SW480 (cell line): ENCODE results near the gene SH2D1B.

Experiments
- DNase-seq: peaks from one replicate; pipeline ENCODE4 v3.0.0-alpha.2; 2016; ENCODE audit warnings: low spot score

Gene SH2D1B

GRCh38 chr1:162398999-162399580, 12.8 kb downstream of the SH2D1B start:
- no peak for DNase-seq

GRCh38 chr1:162397943-162398560, 13.9 kb downstream of the SH2D1B start:
- no peak for DNase-seq

- DNase-seq: no peak
These were observed 14.9 kb downstream of the SH2D1B start for GRCh38 chr1:162397039-162397448.

DNA sequence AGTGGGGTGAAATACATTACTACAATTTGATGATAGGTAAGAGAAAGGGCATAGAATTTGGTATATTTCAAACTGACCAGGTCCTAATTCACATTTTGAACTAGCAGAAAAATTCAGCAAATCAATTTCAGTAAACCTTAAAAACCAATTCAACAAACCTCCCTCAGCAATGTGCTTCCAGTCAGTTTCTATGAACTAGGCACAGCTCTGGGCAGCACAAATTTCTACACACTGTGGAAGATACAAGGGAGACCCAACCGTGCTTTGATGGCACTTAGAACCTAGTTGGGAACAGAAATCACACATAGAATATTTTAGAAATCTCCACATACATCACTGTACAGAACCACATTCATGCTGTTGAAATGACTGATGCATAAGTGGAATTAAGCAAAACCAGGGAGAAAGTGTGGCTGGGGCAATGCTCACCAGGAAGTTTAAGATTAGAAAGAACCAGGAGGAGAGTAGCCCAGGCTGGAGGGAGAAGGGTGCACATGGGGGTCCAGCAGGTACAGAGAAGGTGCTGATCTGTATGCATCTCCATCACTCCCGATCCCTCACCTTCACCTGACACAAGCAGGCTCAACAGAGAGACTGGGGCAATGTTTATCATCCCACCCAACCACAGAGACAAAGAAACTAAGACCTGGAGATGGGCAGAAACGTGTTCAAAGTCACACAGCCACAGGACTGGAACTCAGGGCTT, 15.6 kb downstream of the SH2D1B start:
- no peak for DNase-seq

DNA sequence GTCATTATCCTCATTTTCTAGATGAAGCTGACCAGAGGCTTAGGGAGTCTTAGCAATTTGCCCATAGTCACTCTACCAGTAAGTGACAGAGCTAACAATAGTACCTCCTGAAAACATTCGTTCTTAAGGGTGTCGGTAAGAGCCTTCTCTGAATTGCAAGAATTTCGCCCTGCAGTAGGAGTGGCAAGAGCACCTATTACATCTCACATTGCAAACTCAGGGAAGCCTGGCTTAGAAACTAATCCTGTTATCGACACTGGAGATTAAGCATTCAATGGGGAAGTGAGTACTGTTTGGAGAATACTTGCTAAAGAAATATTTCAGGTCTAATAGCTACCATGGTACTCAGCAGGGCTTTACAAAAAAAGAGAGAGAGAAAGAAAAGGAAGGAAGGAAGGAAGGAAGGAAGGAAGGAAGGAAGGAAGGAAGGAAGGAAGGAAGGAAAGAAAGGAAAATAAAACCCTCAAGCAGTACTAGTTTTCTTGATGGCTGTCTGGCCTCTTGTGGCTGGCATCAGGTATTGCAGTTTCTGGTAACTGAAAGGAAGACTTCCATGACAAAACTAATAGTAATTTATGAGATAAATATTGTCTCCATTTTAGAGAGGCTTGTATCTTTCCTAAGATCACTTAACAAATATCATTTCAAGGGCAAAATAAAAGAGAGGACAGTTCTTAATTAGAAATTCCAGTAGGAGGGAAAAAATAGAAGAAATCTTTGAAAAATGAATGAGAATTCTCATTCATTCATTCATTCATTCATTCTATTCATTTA, 20.0 kb downstream of the SH2D1B start:
- peak; percentile 52 for DNase-seq

GRCh38 chr1:162390396-162391185, 21.3 kb downstream of the SH2D1B start:
- DNase-seq: no peak

- DNase-seq: no peak
These were observed 22.0 kb downstream of the SH2D1B start for GRCh38 chr1:162389971-162390370.

DNA sequence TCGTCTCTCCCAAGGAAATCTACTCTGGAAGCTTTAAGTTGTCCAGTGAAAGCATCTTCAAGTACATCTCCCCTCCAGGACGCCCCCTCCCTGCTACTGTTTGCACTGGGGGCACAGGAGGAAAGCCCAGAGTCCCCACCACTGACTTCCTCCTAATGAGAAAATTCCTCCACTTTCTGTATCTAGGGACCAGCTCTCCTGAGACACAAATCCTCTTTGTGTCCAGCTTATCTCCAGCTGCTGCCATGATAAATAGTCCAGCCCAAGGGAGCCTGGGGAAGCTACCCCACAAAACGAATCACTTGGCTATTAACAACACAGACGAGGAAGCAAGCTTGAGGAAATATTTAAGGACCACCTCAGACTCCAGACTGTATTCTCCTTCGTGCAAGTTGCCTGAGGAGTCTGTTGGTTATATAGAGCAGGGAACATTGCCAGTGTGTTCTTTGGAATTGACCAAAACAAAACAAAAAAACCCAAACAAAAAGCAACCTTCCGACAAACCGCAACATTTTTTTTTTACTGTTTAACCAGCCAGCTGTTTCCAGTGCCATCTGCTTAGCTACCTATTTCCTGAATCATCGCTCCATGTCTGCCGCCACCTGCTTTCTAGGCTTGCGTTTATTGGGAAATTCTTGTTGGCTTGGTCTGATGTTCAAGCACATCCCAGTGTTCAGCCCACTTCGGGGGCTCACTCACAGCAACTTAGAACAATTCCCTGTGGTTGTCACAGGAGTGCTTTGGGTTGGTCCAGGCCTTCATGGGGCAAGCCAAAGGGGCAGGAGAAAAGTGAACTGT, 22.7 kb downstream of the SH2D1B start:
- DNase-seq: peak; percentile 41

DNA sequence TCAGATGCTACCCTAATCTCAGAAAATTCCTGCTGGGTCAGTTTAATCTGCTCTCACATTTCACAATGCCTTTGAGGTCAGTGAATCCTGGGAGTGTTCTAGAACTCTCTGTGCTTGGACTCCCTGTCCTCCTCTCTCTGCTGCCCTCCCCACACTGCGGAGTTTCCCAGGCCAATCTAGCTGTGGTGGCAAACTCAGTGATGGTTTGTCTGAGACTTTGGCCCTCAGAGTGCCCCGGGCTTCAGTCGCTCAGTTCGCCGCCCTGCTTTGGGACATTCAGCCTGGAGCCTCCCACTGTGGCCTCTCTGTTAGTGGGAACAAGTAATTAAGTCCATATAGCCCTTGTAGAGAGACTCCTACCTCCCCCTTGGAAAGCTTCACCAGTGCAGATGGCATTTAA, 23.3 kb downstream of the SH2D1B start:
- no peak for DNase-seq

DNA sequence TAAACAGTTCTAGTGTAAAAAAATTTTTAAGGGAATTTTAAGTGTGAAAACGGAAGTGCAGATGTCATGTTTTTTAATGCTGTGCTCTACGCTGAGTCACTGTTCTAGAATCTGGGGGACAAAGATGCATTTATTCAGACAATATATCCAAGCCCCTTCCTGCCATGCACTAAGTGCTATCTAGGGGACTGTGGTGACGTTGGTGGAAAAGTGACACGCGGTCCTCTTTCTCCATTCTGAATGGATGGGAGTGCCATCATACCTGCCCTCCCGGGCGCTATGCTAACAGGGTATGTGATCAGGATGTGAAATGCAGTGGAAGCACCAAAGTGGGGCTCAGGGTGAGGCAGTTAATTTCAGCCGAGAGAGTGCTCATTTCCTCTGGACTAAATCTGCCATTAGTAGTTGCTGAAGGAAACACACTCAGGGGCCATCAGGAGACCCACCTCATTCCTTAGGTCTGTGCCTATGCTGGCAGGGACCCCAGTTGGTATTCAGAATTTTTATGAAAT, 23.8 kb downstream of the SH2D1B start:
- no peak for DNase-seq

GRCh38 chr1:162387226-162388082, 24.5 kb downstream of the SH2D1B start:
- no peak for DNase-seq

DNA sequence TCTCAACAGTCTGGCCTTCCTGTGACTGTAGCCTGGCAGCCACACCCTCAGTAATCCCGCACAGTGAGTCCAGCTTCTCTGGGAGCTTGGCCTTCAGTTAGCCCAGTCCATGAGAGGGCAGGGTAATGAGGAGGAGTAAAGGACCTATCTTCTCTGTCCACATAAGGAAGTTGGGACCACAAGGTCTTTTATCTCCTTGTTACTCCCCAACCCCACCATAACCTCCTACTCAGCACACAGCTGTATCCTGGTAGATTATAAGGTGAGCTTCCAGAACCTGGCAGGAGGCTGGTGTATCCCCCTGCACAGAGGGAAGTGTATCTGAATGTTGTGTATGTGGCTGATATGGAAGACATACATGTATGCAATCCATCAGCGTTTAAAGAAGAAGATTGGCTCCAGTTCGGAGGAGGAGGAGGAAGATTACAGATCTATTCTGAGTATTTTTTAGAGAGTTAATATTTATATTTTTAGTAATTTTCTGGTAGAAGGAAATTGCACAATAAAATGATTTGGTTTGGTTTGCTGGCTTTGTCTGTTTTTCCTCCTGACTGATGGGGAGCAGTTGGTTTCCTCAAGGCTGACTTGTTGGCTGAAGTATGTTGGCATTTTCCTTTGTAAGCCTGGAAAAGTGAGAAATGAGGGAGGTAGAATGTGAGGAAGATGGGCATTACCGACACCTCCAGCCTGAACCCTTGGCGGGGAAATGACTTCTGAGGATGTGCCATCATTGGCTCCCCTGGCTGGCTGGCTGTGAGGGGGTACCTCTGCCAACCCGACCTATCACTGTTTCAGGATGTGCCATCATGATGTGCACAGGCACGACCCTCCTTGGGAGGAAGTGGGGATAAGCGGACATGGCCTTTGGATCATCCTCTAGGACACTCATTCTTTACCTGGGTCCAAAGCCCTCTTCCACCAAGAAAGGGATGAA, 25.4 kb downstream of the SH2D1B start:
- DNase-seq: no peak

- DNase-seq: no peak
These were observed 26.2 kb downstream of the SH2D1B start for GRCh38 chr1:162385702-162386101.

DNA sequence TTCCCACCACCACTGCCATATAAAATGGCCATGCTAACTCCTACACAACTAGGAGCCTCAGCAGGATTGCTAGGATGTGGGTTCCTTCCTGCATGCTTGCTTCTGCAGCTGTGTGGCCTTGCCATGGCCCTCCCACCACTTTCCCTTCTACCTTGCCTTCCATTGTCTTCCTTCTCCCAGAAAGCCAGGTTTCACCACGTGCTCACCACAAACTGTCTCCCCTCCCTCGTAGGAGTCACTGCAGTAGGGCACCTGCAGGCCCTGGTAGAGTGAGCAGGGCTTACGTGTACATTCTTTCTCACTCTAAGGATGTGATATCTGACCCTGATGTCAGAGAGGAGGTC, 26.7 kb downstream of the SH2D1B start:
- DNase-seq: no peak

GRCh38 chr1:162384601-162385279, 27.2 kb downstream of the SH2D1B start:
- no peak for DNase-seq

- DNase-seq: no peak
These were observed 27.8 kb downstream of the SH2D1B start for GRCh38 chr1:162384116-162384515.

DNA sequence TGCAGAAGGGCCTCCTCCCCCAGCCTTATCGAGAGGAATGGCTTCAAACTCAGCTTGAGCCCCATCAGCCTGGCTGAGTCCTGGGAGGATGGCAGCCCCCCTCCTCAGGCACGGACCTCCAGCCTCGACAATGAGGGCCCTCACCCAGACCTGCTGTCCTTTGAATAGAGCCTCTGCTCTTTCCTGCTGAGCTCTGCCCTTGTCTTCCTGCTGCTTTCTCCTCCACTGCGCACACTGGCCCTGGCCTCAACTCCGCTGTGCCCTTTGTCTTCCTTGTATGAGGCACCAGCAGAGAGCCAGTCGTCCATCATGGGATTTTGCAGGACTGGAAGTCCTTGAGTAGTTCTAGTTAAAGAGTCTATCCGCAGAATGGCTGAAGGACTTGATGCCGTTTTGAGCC, 28.4 kb downstream of the SH2D1B start:
- no peak for DNase-seq

- no peak for DNase-seq
These were observed 28.8 kb downstream of the SH2D1B start for GRCh38 chr1:162383091-162383490.
